Activated CD8-positive, alpha-beta memory T cell treated with anti-CD3 and anti-CD28 coated beads, Interleukin-2, amount 10 ng/mL, durations not matched to agents 7 days and 5 days (primary cell): ENCODE results near the gene BTRC. TPM values are rescaled to one million over a fixed set of nuclear protein-coding genes. Genes with fewer than 3 reads are reported as not detected.

Experiments
- ATAC-seq: fragments of 150-1000 bp; cut with Tn5 transposase; one replicate; pipeline ENCODE4 v1.10.0; 2021; ENCODE audit warnings: moderate library complexity
- CTCF ChIA-PET: fragments of 350-600 bp; sonication (Branson Sonifier 250); formaldehyde crosslinking; loops from one replicate; lab custom pipeline; 2021; ENCODE audit warnings: antibody characterized with exemption; lab: Charles Lee
- DNase-seq: peaks from one replicate; pipeline ENCODE4 v3.0.0-alpha.2; 2020
- H3K27ac Mint-ChIP-seq: one replicate; pipeline ENCODE4 v1.8.0; 2021; ENCODE audit warnings: mild to moderate bottlenecking, mixed read lengths
- H3K27me3 Mint-ChIP-seq: one replicate; pipeline ENCODE4 v1.8.0; 2021; ENCODE audit warnings: mixed read lengths
- H3K36me3 Mint-ChIP-seq: one replicate; pipeline ENCODE4 v1.8.0; 2021; ENCODE audit warnings: mild to moderate bottlenecking, mixed read lengths
- H3K4me1 Mint-ChIP-seq: one replicate; pipeline ENCODE4 v1.8.0; 2021; ENCODE audit warnings: mixed read lengths
- H3K4me3 Mint-ChIP-seq: one replicate; pipeline ENCODE4 v1.8.0; 2021; ENCODE audit warnings: mild to moderate bottlenecking, moderate library complexity, mixed read lengths
- H3K9me3 Mint-ChIP-seq: one replicate; pipeline ENCODE4 v1.8.0; 2022; ENCODE audit warnings: low read depth, mixed read lengths
- microRNA-seq: library from miRNA; unstranded; fragments of <30 nt; microRNA quantifications from one replicate; pipeline ENCODE4 v1.2.0, GENCODE V29; 2022
- total RNA-seq, 2 experiments: library from RNA; stranded (reverse); gene quantifications; one replicate each; pipeline ENCODE4 v1.2.3, GENCODE V29; 2021

Gene BTRC
- total RNA-seq, 2 experiments from 2014 or later: 10.9 to 13.8 TPM

- Mint-ChIP-seq H3K36me3 (no peaks in the 10 kb centered on the region), H3K4me1 (no peaks in the 10 kb centered on the region), H3K4me3 (no peak overlapping the region), H3K27ac (no peak overlapping the region), H3K27me3 (no peaks in the 10 kb centered on the region), H3K9me3 (no peaks in the 10 kb centered on the region)
- no peak for ATAC-seq
- no peak for DNase-seq
- CTCF ChIA-PET: interaction anchor here (1.0 to 2.4 kb wide), 3 partner anchors 12 to 185 kb away, joined by 3 to 11 read pairs (median 3); no protein-coding TSS in a partner anchor
Measured at GRCh38 chr10:101595591-101596433, 241.8 kb downstream of the BTRC start.

DNA sequence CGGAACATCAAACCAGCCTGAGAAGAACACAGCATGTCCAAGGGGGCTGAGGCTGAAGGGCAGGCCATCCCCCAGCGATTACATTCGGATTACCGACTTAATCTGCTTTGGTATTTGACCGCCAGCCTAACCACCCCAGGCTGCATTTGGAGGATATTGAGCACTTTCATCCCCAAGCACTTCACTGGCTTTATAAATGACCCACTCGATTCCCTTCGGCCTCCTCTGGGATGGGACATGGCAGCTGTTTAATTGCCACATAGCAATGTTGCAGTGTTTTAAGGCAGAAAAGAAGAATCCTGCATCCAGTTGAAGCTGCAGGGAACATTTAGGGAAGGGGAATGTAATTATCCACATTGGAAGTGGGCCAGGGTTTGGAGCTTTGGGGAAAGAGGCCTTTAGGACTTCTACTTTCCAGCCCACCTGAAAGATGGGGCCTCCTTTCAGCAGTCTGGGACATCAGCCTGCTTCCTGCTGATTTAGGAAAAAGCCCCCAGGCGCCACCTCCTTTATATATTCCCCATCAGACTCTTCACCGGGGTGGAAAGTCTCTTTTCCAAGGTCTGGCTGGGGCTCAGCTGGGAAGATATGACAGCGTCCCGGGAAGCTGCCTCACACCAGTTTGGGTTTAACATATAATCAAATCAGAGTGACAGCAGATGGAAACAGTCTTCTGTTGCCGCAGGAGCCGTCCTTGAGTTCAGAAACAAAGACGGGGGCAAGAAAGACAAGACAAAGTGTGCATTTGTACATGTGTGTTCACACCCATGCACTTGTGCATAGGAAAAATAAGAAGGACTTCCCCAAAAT lies 243.3 kb downstream of the BTRC start:
- Mint-ChIP-seq H3K4me3 (no peak overlapping the region), H3K36me3 (no peaks in the 10 kb centered on the region), H3K27ac (no peak overlapping the region), H3K27me3 (no peaks in the 10 kb centered on the region), H3K9me3 (no peaks in the 10 kb centered on the region), H3K4me1 (no peaks in the 10 kb centered on the region)
- no peak for DNase-seq
- ATAC-seq: no peak
- CTCF ChIA-PET: interaction anchor here (1.4 to 13.8 kb wide), 4 partner anchors 14 to 184 kb away, joined by 3 to 198 read pairs (median 8); partner anchors contain the start of gene NPM3

GRCh38 chr10:101601541-101601940 lies 247.6 kb downstream of the BTRC start:
- no peak for ATAC-seq
- no peaks in the 10 kb centered on the region for H3K9me3 Mint-ChIP-seq
- H3K4me3 Mint-ChIP-seq: no peak overlapping the region
- CTCF ChIA-PET: interaction anchor here (0.5 to 13.8 kb wide), 7 partner anchors 11 to 239 kb away, joined by 3 to 198 read pairs (median 7); partner anchors contain the start of genes DPCD, NPM3 and POLL
- peaks cover 2% of the 10 kb centered on the region for H3K36me3 Mint-ChIP-seq
- H3K4me1 Mint-ChIP-seq: no peaks in the 10 kb centered on the region
- H3K27ac Mint-ChIP-seq: no peak overlapping the region
- no peak for DNase-seq
- no peaks in the 10 kb centered on the region for H3K27me3 Mint-ChIP-seq

GRCh38 chr10:101602761-101603398 lies 248.9 kb downstream of the BTRC start:
- no peaks in the 10 kb centered on the region for H3K27me3 Mint-ChIP-seq
- H3K4me1 Mint-ChIP-seq: no peaks in the 10 kb centered on the region
- CTCF ChIA-PET: interaction anchor here (0.5 to 13.8 kb wide), 32 partner anchors 8 to 496 kb away, joined by 3 to 198 read pairs (median 4); partner anchors contain the start of genes DPCD, NPM3 and POLL
- peak; percentile 98 for ATAC-seq
- peak; percentile 83 for DNase-seq
- H3K4me3 Mint-ChIP-seq: no peak overlapping the region
- no peak overlapping the region for H3K27ac Mint-ChIP-seq
- no peaks in the 10 kb centered on the region for H3K9me3 Mint-ChIP-seq
- H3K36me3 Mint-ChIP-seq: peaks cover 2% of the 10 kb centered on the region

Small RNA genes lying within 50 kb of the gene (microRNA-seq; reads per million reads assigned to microRNA genes)
- gene MIR3158-1: not detected
- not detected for gene MIR3158-2

Other genes starting within 250 kb of the BTRC start
- gene TLX1, start 222.9 kb upstream of the BTRC start, total RNA-seq: not detected
- gene LBX1, start 124.7 kb upstream of the BTRC start, total RNA-seq: not detected
- 10 to 100 TPM; 30.5 to 34.1 TPM for gene POLL, start 234.1 kb downstream of the BTRC start, total RNA-seq
- 1 to 10 TPM; 3.7 to 4.2 TPM for gene DPCD, start 234.2 kb downstream of the BTRC start, total RNA-seq